Activated gamma-delta T cell (primary cell): ENCODE measurements around the gene COL5A3.
"Not testable (repeated sequence)": the region's sequence is repeated elsewhere in the genome, so short reads cannot be mapped to it uniquely, and the experiment has no call there.

Experiments used
- DNase-seq: peaks from one replicate; lab custom pipeline; 2025; lab: John Stamatoyannopoulos, UW

The COL5A3 gene

GRCh38 chr19:9971166-9971897 is 39.0 kb downstream of the COL5A3 start:
- DNase-seq: no peak

- no peak for DNase-seq
Observed at GRCh38 chr19:9970481-9970880, 39.8 kb downstream of the COL5A3 start.

DNA sequence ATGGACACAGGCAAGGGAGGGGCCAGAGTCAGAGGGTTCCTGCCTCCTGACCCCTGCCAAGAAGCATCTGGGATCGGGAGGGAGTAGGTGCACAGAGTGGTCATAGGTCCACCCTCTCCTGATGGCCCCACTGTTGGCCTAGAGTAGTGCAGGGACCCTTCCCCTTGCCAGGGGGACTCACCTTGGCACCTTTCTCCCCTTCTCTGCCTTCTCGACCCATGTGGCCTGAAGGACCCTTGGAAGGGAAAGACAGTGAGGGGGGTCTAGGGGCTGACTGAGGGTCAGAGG is 40.7 kb downstream of the COL5A3 start:
- DNase-seq: no peak

- DNase-seq: no peak
Observed at GRCh38 chr19:9968820-9969687, 41.2 kb downstream of the COL5A3 start.

DNA sequence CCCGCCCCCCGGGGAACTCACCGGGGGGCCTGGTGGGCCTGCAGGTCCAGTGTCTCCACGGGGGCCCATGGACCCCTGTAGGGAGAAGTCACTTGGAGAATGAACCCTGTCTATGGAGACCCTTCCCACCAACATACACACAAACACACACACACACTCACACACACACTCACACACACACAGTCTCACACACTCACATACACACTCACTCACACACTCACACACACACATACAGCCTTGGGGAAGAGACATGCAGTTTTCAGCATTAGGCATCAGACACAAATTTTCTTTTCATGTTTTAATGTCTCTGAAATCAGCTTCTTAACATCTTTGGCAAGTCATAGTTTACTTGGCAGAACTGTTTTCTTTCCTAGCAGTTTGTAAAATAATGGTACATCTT is 43.0 kb downstream of the COL5A3 start:
- no peak for DNase-seq

GRCh38 chr19:9966448-9966847 is 43.9 kb downstream of the COL5A3 start:
- no peak for DNase-seq

- DNase-seq: no peak
Observed at GRCh38 chr19:9966024-9966423, 44.3 kb downstream of the COL5A3 start.

GRCh38 chr19:9962623-9963290 is 47.5 kb downstream of the COL5A3 start:
- no peak for DNase-seq

GRCh38 chr19:9961103-9961502 is 49.2 kb downstream of the COL5A3 start:
- no peak for DNase-seq

GRCh38 chr19:9958379-9958821 is 51.9 kb downstream of the COL5A3 start:
- DNase-seq: no peak

DNA sequence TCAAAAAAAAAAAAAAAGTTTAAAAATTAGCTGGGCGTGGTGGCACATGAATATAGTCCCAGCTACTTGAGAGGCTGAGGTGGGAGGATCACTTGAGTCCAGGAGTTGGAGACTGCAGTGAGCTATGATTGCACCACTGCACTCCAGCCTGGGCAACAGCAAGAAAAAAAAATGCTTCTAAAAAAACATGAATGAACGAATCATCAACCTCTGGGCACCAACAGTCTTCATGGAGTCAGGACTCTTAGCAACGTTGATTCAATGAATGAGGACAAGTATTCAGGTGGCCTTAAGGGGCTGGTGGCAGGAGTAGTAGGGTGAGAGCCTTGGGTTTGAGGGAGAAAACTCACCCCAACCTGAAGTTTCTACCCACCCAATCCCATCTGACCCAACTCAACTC is 53.3 kb downstream of the COL5A3 start:
- DNase-seq: no peak

DNA sequence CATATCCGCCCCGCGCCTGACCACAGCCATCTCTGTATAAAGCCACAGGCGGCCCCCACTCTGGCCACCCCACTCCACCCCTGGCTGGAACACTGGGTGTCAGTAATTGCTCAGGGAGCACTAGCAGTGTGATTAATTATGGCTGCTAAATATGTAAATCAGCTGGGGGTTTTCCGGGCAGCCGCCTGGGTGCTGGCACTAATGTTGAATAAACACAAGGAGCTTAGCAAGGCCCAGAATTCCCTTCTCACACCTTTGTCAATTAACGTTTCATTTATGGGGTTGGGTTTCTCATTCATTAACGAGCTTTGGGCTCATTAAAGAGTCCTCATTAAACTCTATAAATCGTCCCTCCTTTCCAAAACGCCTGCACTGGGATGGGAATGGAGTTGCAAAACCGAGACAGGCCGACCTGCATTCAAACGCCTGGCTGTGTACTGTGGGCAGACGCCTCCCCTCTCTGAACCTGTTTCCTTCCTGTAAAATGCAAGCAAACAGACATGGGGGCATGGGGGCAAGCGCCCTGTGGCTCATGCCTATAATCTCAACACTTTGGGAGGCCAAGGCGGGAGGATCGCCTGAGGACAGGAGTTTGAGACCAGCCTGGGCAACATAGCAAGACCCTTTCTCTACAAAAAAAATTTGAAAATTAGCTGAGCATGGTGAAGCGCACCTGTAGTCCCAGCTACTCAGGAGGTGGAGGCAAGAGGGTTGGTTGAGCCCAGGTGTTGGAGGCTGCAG is 56.3 kb downstream of the COL5A3 start:
- DNase-seq: no peak

GRCh38 chr19:9952276-9952675 is 58.0 kb downstream of the COL5A3 start:
- no peak for DNase-seq

GRCh38 chr19:9947441-9947840 is 62.9 kb downstream of the COL5A3 start:
- DNase-seq: no peak

DNA sequence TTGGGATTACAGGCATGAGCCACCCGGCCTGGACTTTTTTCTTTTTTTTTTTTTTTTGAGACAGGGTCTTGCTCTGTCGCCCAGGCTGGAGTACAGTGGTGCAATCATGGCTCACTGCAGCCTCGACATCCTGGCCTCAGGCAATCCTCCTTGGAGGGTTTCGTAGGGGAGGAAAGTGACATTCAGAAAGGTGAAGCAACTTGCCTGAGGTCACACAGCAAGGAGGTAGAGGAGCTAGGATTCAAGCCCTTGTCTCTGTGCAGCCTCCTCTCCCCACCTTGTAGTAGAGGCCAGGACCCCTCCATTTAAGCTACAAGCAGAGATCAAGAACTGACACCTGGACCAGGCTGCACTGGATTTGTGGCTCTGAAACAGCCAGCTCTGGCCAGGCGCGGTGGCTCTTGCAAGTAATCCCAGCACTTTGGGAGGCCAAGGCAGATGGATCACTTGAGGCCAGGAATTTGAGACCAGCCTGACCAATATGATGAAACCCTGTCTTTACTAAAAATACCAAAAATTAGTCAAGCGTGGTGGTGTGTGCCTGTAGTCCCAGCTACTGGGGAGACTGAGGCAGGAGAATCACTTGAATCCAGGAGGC is 63.7 kb downstream of the COL5A3 start:
- DNase-seq: not testable (repeated sequence)

GRCh38 chr19:9945319-9945966 is 64.9 kb downstream of the COL5A3 start:
- no peak for DNase-seq

GRCh38 chr19:9943744-9944143 is 66.6 kb downstream of the COL5A3 start:
- DNase-seq: no peak

- no peak for DNase-seq
Observed at GRCh38 chr19:9941671-9942070, 68.6 kb downstream of the COL5A3 start.

DNA sequence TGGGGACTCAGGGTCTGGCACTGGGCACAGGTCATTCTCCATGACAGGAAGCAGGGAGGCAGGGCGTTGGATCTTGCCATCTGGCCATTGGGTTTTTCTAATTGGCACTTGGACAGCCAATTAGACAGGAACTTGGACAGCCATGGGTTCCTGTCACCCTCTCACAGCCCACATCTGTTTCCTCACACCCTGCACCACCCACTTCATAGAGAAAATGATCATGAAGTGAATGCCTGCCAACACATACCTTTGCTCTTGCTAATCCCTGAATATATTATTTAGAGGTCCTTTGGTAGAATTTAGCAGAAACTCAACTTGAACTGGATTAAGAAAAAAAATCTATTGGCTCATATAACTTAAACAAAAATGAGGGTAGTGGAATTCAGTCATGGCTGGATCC is 69.1 kb downstream of the COL5A3 start:
- DNase-seq: no peak

GRCh38 chr19:9940778-9941177 is 69.5 kb downstream of the COL5A3 start:
- DNase-seq: no peak

DNA sequence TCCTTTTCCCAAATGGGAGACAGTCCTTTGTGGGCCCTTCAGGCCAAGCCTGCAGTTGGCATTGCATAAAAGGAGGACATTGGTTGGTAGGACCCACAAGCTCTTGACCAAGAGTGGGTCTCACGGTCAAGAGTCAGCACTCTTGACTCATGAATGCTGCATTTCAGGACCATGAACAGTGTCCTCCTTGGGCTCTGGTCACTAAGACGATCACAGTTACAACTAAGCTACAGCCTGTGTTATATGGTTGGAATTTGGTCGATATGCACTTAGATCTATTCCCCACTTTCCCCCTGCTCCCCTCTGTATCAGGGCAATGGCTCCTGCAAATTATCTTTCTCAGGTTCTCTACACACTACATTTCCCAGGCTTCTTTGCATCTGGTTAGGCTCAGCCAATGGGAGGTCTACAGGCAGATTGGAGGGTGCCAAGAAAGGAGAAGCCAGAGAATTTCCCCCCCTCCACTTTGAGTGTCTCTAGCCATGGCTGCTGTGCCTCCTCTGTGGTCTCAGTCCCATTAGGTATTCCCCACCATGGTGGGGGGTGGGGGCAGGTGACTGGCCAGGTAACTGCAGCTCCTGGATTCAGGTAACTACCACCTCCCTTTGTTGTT is 70.9 kb downstream of the COL5A3 start:
- DNase-seq: no peak
